WTC11 (cell line): ENCODE measurements around the gene SLC5A3. TPM values are rescaled to one million over a fixed set of nuclear protein-coding genes. Genes with fewer than 3 reads are reported as not detected.

Experiments
- ATAC-seq: fragments of 200-7000 bp; cut with Tn5 transposase; 2 replicates; pipeline ENCODE4 v1.10.0; 2021; ENCODE audit warnings: mild to moderate bottlenecking, moderate library complexity
- CTCF ChIA-PET: fragments of 300-600 bp; sonication (Branson Sonifier 250); formaldehyde crosslinking; loops from one replicate; lab custom pipeline; 2021; ENCODE audit warnings: antibody characterized with exemption; lab: Charles Lee
- POLR2A ChIA-PET: fragments of 350-600 bp; sonication (Branson Sonifier 250); formaldehyde crosslinking; loops from one replicate; lab custom pipeline; 2021; ENCODE audit warnings: antibody characterized with exemption; lab: Charles Lee
- DNase-seq: peaks from one replicate; pipeline ENCODE4 v3.0.0; 2021; ENCODE audit warnings: low spot score
- H3K27ac Mint-ChIP-seq: 2 replicates; pipeline ENCODE4 v1.8.0; 2021; ENCODE audit warnings: mixed read lengths
- H3K27me3 Mint-ChIP-seq: 2 replicates; pipeline ENCODE4 v1.8.0; 2021; ENCODE audit warnings: low read depth, mild to moderate bottlenecking, moderate library complexity, mixed read lengths
- H3K36me3 Mint-ChIP-seq: 2 replicates; pipeline ENCODE4 v1.8.0; 2021; ENCODE audit warnings: mixed read lengths
- H3K4me1 Mint-ChIP-seq: 2 replicates; pipeline ENCODE4 v1.8.0; 2022; ENCODE audit warnings: mixed read lengths
- H3K4me3 Mint-ChIP-seq: 2 replicates; pipeline ENCODE4 v1.8.0; 2021; ENCODE audit warnings: mild to moderate bottlenecking, moderate library complexity, mixed read lengths
- H3K9me3 Mint-ChIP-seq: 2 replicates; pipeline ENCODE4 v1.8.0; 2021; ENCODE audit warnings: mixed read lengths
- ATF1 ChIP-seq: sonication (generic); formaldehyde crosslinking; IDR thresholded peaks from 2 replicates; pipeline ENCODE4 v1.8.1; 2023; ENCODE audit warnings: mild to moderate bottlenecking, moderate library complexity, missing genetic modification reagents
- ETV6 ChIP-seq: sonication (generic); formaldehyde crosslinking; IDR thresholded peaks from 2 replicates; pipeline ENCODE4 v1.8.1; 2022; ENCODE audit warnings: mild to moderate bottlenecking, missing genetic modification reagents
- FOXJ3 ChIP-seq: sonication (generic); formaldehyde crosslinking; IDR thresholded peaks from 2 replicates; pipeline ENCODE4 v1.9.0; 2021; ENCODE audit warnings: missing genetic modification reagents, mild to moderate bottlenecking, borderline replicate concordance
- NR3C1 ChIP-seq: sonication (generic); formaldehyde crosslinking; conservative IDR thresholded peaks from 2 replicates; pipeline ENCODE4 v1.8.1; 2023; ENCODE audit warnings: low read depth, mild to moderate bottlenecking, missing genetic modification reagents
- SP1 ChIP-seq: sonication (generic); formaldehyde crosslinking; conservative IDR thresholded peaks from 2 replicates; pipeline ENCODE4 v1.8.1; 2022; ENCODE audit warnings: missing genetic modification reagents
- ZNF138 ChIP-seq: sonication (generic); formaldehyde crosslinking; conservative IDR thresholded peaks from 2 replicates; pipeline ENCODE4 v1.8.1; 2022; ENCODE audit warnings: mild to moderate bottlenecking, moderate library complexity, missing genetic modification reagents
- total RNA-seq: library from RNA; stranded (reverse); gene quantifications from 3 replicates; pipeline ENCODE4 v1.2.3, GENCODE V29; 2021
- TF ChIP-seq, protein P1 (sequence below): sonication (generic); formaldehyde crosslinking; IDR thresholded peaks from 2 replicates; pipeline ENCODE4 v1.8.1; 2022; ENCODE audit warnings: mild to moderate bottlenecking, missing genetic modification reagents, moderate library complexity, borderline replicate concordance
- TF ChIP-seq, protein P2 (sequence below): sonication (generic); formaldehyde crosslinking; IDR thresholded peaks from 2 replicates; pipeline ENCODE4 v1.8.0; 2022; ENCODE audit warnings: mild to moderate bottlenecking, missing genetic modification reagents
- TF ChIP-seq, protein P3 (sequence below): sonication (generic); formaldehyde crosslinking; IDR thresholded peaks from 2 replicates; pipeline ENCODE4 v1.8.0; 2022; ENCODE audit warnings: mild to moderate bottlenecking, missing genetic modification reagents
- TF ChIP-seq, protein P4 (sequence below): fragments of 250-450 bp; sonication (Bioruptor Pico); conservative IDR thresholded peaks from 2 replicates; pipeline ENCODE4 v1.9.0; 2021; ENCODE audit warnings: mild to moderate bottlenecking
- TF ChIP-seq, protein P5 (sequence below): sonication (generic); formaldehyde crosslinking; IDR thresholded peaks from 2 replicates; pipeline ENCODE4 v1.8.1; 2023; ENCODE audit warnings: mild to moderate bottlenecking, missing genetic modification reagents, moderate library complexity
- TF ChIP-seq, protein P6 (sequence below): fragments of 200-600 bp; IDR thresholded peaks from 2 replicates; pipeline ENCODE4 v1.8.0; 2022; ENCODE audit warnings: antibody characterized with exemption
- TF ChIP-seq, protein P7 (sequence below): sonication (generic); formaldehyde crosslinking; IDR thresholded peaks from 2 replicates; pipeline ENCODE4 v1.8.1; 2023; ENCODE audit warnings: mild to moderate bottlenecking, moderate library complexity, missing genetic modification reagents
- TF ChIP-seq, protein P8 (sequence below): sonication (generic); formaldehyde crosslinking; IDR thresholded peaks from 2 replicates; pipeline ENCODE4 v1.8.1; 2022; ENCODE audit warnings: low read depth, missing genetic modification reagents, borderline replicate concordance
- TF ChIP-seq, protein P9 (sequence below): sonication (generic); formaldehyde crosslinking; IDR thresholded peaks from 2 replicates; pipeline ENCODE4 v1.8.0; 2022; ENCODE audit warnings: mild to moderate bottlenecking, missing genetic modification reagents
- TF ChIP-seq, protein P10 (sequence below): sonication (generic); formaldehyde crosslinking; IDR thresholded peaks from 2 replicates; pipeline ENCODE4 v1.8.0; 2022; ENCODE audit warnings: mild to moderate bottlenecking, missing genetic modification reagents
- TF ChIP-seq, protein P11 (sequence below): fragments of 250-450 bp; sonication (Bioruptor Pico); IDR thresholded peaks from 2 replicates; pipeline ENCODE4 v2.1.2; 2022; ENCODE audit warnings: mild to moderate bottlenecking, moderate library complexity

SLC5A3 gene
- total RNA-seq, 1 experiment from 2014 or later = 14.8 TPM

DNA sequence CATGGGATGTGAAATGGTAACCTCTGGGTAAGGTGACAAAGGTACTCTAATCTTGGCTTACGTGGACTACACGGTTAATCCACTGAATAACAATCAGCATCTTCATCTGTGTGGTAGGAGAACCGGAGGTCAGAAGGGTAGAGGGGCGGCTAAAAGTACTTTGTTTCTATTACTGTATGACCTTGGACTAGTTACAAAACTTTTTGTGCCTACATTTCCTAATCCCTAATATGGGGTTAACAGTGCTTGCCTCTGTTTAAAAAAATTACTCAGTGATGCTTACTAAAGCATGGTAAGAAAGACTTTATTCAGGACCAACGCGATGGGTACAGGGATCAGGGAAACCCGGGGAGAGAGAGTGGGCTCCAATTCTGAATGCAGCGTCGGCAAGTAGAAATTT lies 1.7 kb upstream of the SLC5A3 start (continued):
- TF ChIP-seq, protein P1, sequence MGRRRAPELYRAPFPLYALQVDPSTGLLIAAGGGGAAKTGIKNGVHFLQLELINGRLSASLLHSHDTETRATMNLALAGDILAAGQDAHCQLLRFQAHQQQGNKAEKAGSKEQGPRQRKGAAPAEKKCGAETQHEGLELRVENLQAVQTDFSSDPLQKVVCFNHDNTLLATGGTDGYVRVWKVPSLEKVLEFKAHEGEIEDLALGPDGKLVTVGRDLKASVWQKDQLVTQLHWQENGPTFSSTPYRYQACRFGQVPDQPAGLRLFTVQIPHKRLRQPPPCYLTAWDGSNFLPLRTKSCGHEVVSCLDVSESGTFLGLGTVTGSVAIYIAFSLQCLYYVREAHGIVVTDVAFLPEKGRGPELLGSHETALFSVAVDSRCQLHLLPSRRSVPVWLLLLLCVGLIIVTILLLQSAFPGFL (CRISPR knock-in tag) = no peak

DNA sequence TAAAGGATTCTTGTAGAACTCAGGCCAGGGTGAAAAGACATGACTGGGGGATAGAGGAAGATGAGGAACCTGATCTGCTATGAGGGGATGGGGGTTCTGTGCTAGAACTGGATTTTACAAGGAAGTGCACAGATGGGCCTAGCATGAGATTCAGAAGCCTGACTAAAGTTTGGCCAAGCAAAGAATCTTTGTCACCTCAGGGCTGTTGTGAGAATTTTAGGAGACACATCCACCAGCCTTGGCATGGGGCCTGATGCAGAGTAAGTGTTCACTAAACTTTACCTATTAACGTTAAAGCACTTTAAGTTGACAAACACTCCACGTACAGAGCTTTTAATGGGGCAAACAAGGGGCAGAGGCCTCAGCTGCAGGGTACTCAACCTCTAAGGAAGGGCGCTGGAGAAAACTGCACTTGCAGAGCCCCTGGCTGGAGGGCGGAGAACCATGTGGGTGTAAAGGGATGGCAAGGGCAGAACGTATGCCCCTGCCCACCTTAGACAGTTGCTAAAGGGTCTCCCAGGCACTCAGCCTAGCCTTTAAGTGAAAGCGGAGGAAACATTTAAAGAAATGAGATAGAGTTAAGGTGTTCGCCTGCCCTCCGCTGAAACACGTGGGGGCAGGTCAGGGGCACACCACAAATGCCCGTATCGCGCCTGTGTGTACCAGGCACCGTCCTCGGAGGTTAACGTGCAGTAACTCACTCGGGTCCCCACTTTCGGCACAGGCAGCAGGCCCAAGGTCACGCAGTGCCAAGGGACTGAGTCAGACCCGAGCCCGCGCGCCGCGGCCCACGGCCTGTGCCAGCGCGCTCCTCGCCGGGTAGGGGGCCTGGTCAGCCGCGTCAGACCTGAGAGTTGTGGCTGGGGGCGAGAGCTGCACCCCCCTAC lies 990 bp upstream of the SLC5A3 start:
- Mint-ChIP-seq H3K4me3 (peak overlapping the region; percentile 72), H3K9me3 (no peaks in the 10 kb centered on the region), H3K36me3 (no peaks in the 10 kb centered on the region), H3K27me3 (peaks cover 11% of the 10 kb centered on the region), H3K27ac (peak overlapping the region; percentile 77; the same call in 1 of the 2 replicates), H3K4me1 (peaks cover 36% of the 10 kb centered on the region)
- peak; percentile 38 for ATAC-seq
- ChIA-PET CTCF (interaction anchor here (0.8 to 3.2 kb wide), 13 partner anchors 11 to 295 kb away, joined by 3 to 27 read pairs (median 5); no protein-coding TSS in a partner anchor), POLR2A (interaction anchor here (0.9 to 2.0 kb wide), 8 partner anchors 10 to 148 kb away, joined by 3 to 9 read pairs (median 4); no protein-coding TSS in a partner anchor)
- no peak for DNase-seq
- TF ChIP-seq, protein P2, sequence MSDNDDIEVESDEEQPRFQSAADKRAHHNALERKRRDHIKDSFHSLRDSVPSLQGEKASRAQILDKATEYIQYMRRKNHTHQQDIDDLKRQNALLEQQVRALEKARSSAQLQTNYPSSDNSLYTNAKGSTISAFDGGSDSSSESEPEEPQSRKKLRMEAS = peak; percentile 51; the same call in 1 of the 2 replicates
- TF ChIP-seq NR3C1 (CRISPR knock-in tag) (no peak), ATF1 (no peak), ETV6 (CRISPR knock-in tag) (no peak), ZNF138 (CRISPR knock-in tag) (no peak), FOXJ3 (CRISPR knock-in tag) (no peak), SP1 (no peak)
- TF ChIP-seq, protein P3, sequence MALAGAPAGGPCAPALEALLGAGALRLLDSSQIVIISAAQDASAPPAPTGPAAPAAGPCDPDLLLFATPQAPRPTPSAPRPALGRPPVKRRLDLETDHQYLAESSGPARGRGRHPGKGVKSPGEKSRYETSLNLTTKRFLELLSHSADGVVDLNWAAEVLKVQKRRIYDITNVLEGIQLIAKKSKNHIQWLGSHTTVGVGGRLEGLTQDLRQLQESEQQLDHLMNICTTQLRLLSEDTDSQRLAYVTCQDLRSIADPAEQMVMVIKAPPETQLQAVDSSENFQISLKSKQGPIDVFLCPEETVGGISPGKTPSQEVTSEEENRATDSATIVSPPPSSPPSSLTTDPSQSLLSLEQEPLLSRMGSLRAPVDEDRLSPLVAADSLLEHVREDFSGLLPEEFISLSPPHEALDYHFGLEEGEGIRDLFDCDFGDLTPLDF (CRISPR knock-in tag) = no peak
- TF ChIP-seq, protein P4, sequence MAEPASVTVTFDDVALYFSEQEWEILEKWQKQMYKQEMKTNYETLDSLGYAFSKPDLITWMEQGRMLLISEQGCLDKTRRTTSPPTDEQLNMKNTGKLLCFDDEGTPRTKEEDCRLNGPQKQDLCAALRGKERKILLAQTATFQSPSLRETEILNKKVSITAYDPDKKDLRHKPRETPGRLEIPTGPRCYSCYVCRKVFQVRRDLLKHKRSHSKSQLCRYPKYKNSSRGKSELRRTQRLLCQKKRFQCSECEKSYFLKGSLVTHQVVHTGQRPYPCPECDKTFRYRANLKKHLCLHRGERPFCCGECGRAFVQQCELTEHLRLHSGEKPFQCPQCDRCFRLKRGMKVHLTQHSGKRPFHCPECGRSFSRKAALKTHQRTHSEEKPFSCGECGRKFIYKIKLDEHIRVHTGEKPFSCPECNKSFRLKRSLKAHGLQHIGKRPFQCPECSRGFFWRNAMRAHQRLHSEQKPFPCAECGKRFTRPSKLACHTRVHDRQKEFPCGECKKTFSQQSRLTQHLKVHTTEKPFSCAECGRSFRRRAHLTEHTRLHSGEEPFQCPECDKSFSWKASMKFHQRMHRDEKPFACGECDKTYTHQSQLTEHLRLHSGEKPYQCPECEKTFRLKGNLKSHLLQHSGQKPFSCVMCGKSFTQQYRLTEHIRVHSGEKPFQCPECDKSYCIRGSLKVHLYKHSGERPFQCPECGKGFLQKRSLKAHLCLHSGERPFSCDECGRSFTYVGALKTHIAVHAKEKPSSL (CRISPR knock-in tag) = no peak
- TF ChIP-seq, protein P5, sequence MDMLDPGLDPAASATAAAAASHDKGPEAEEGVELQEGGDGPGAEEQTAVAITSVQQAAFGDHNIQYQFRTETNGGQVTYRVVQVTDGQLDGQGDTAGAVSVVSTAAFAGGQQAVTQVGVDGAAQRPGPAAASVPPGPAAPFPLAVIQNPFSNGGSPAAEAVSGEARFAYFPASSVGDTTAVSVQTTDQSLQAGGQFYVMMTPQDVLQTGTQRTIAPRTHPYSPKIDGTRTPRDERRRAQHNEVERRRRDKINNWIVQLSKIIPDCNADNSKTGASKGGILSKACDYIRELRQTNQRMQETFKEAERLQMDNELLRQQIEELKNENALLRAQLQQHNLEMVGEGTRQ = no peak; the same call in 1 of the 2 replicates
- TF ChIP-seq, protein P6, sequence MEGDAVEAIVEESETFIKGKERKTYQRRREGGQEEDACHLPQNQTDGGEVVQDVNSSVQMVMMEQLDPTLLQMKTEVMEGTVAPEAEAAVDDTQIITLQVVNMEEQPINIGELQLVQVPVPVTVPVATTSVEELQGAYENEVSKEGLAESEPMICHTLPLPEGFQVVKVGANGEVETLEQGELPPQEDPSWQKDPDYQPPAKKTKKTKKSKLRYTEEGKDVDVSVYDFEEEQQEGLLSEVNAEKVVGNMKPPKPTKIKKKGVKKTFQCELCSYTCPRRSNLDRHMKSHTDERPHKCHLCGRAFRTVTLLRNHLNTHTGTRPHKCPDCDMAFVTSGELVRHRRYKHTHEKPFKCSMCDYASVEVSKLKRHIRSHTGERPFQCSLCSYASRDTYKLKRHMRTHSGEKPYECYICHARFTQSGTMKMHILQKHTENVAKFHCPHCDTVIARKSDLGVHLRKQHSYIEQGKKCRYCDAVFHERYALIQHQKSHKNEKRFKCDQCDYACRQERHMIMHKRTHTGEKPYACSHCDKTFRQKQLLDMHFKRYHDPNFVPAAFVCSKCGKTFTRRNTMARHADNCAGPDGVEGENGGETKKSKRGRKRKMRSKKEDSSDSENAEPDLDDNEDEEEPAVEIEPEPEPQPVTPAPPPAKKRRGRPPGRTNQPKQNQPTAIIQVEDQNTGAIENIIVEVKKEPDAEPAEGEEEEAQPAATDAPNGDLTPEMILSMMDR = 0 out of 2 replicates have a peak, but pooled peaks have one; percentile 19
- TF ChIP-seq, protein P7, sequence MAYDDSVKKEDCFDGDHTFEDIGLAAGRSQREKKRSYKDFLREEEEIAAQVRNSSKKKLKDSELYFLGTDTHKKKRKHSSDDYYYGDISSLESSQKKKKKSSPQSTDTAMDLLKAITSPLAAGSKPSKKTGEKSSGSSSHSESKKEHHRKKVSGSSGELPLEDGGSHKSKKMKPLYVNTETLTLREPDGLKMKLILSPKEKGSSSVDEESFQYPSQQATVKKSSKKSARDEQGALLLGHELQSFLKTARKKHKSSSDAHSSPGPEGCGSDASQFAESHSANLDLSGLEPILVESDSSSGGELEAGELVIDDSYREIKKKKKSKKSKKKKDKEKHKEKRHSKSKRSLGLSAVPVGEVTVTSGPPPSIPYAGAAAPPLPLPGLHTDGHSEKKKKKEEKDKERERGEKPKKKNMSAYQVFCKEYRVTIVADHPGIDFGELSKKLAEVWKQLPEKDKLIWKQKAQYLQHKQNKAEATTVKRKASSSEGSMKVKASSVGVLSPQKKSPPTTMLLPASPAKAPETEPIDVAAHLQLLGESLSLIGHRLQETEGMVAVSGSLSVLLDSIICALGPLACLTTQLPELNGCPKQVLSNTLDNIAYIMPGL (CRISPR knock-in tag) = no peak
- TF ChIP-seq, protein P8, sequence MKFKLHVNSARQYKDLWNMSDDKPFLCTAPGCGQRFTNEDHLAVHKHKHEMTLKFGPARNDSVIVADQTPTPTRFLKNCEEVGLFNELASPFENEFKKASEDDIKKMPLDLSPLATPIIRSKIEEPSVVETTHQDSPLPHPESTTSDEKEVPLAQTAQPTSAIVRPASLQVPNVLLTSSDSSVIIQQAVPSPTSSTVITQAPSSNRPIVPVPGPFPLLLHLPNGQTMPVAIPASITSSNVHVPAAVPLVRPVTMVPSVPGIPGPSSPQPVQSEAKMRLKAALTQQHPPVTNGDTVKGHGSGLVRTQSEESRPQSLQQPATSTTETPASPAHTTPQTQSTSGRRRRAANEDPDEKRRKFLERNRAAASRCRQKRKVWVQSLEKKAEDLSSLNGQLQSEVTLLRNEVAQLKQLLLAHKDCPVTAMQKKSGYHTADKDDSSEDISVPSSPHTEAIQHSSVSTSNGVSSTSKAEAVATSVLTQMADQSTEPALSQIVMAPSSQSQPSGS = no peak
- TF ChIP-seq, protein P9, sequence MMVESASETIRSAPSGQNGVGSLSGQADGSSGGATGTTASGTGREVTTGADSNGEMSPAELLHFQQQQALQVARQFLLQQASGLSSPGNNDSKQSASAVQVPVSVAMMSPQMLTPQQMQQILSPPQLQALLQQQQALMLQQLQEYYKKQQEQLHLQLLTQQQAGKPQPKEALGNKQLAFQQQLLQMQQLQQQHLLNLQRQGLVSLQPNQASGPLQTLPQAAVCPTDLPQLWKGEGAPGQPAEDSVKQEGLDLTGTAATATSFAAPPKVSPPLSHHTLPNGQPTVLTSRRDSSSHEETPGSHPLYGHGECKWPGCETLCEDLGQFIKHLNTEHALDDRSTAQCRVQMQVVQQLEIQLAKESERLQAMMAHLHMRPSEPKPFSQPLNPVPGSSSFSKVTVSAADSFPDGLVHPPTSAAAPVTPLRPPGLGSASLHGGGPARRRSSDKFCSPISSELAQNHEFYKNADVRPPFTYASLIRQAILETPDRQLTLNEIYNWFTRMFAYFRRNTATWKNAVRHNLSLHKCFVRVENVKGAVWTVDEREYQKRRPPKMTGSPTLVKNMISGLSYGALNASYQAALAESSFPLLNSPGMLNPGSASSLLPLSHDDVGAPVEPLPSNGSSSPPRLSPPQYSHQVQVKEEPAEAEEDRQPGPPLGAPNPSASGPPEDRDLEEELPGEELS (CRISPR knock-in tag) = no peak
- TF ChIP-seq, protein P10, sequence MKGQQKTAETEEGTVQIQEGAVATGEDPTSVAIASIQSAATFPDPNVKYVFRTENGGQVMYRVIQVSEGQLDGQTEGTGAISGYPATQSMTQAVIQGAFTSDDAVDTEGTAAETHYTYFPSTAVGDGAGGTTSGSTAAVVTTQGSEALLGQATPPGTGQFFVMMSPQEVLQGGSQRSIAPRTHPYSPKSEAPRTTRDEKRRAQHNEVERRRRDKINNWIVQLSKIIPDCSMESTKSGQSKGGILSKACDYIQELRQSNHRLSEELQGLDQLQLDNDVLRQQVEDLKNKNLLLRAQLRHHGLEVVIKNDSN (CRISPR knock-in tag) = no peak
- TF ChIP-seq, protein P11, sequence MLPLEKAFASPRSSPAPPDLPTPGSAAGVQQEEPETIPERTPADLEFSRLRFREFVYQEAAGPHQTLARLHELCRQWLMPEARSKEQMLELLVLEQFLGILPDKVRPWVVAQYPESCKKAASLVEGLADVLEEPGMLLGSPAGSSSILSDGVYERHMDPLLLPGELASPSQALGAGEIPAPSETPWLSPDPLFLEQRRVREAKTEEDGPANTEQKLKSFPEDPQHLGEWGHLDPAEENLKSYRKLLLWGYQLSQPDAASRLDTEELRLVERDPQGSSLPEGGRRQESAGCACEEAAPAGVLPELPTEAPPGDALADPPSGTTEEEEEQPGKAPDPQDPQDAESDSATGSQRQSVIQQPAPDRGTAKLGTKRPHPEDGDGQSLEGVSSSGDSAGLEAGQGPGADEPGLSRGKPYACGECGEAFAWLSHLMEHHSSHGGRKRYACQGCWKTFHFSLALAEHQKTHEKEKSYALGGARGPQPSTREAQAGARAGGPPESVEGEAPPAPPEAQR = no peak
